GM13977 (cell line): ENCODE results near the gene FBLIM1.

Experiments
- DNase-seq: peaks from one replicate; pipeline ENCODE4 v3.0.0; 2012; ENCODE audit warnings: low spot score
- CTCF ChIP-seq: IDR thresholded peaks from 2 replicates; pipeline ENCODE4 v1.5.1; 2012; ENCODE audit warnings: mild to moderate bottlenecking, control low read depth; ENCODE audit not compliant: insufficient read depth; ENCODE audit errors: extremely low read depth, missing control alignments
- in situ Hi-C: fragments of 300-500 bp; cut with MboI; formaldehyde crosslinking; loops from one replicate; pipeline ENCODE4 v1.12.0; 2022; ENCODE audit warnings: low sequenced_read_pairs, low pct_unique_long_range_greater_than_20kb, mixed read lengths, inconsistent platforms; ENCODE audit not compliant: unreplicated experiment

FBLIM1 gene

GRCh38 chr1:15830258-15830657 lies 71.7 kb downstream of the FBLIM1 start:
- in situ Hi-C loops = no loop called here
- TF ChIP-seq CTCF = no peak
- DNase-seq = no peak

- no peak for DNase-seq
- no peak for TF ChIP-seq CTCF
- in situ Hi-C loops = no loop called here
Observed at GRCh38 chr1:15833069-15833679, 74.6 kb downstream of the FBLIM1 start.

- no peak for DNase-seq
- in situ Hi-C loops = no loop called here
Observed at GRCh38 chr1:15833842-15834405, 75.3 kb downstream of the FBLIM1 start.

GRCh38 chr1:15834406-15835204 lies 76.0 kb downstream of the FBLIM1 start:
- peak; percentile 87 for DNase-seq
- in situ Hi-C loops = no loop called here
- no peak for TF ChIP-seq CTCF

More at GRCh38 chr1:15833842-15834405, 75.3 kb downstream of the FBLIM1 start:
- TF ChIP-seq CTCF = no peak

GRCh38 chr1:15835205-15835740 lies 76.7 kb downstream of the FBLIM1 start:
- in situ Hi-C loops = no loop called here
- DNase-seq = no peak
- TF ChIP-seq CTCF = no peak

- no peak for TF ChIP-seq CTCF
Observed at GRCh38 chr1:15835741-15836510, 77.3 kb downstream of the FBLIM1 start.

More at GRCh38 chr1:15835741-15836510, 77.3 kb downstream of the FBLIM1 start:
- in situ Hi-C loops = no loop called here
- peak; percentile 93 for DNase-seq
